ENCODE results near the gene OR2V2. TPM values are rescaled to one million over a fixed set of nuclear protein-coding genes. Genes with fewer than 3 reads are reported as not detected.

Gene OR2V2
- total and polyA plus RNA-seq, 8 donors: not detected

- H3K4me1 ChIP-seq: peaks cover 25 to 55% (median 38%) of the 10 kb centered on the region in 4 donors
- H3K36me3 ChIP-seq: no peaks in the 10 kb centered on the region
- 1 to 3% (median 1%) methylated on average over 36 of the region's 36 CpGs for WGBS, 5 donors
- peak; percentile 76 to 87 for DNase-seq
- TF ChIP-seq POLR2A (IDR thresholded peaks at IDR 0.05): no peak
- peak in 2 of 3 donors; percentile 4 to 18 for TF ChIP-seq POLR2AphosphoS5 (IDR thresholded peaks at IDR 0.05)
- TF ChIP-seq CTCF (IDR thresholded peaks at IDR 0.05): no peak
- TF ChIP-seq EP300 (IDR thresholded peaks at IDR 0.05): no peak
- H3K4me3 ChIP-seq: peak overlapping the region; percentile 63 to 77 (median 70)
- H3K9me3 ChIP-seq: no peaks in the 10 kb centered on the region
- peaks cover 0 to 30% (median 10%) of the 10 kb centered on the region in 3 donors for H3K27me3 ChIP-seq
- intact Hi-C loops (cut with DNase I; ENCODE audit: low total_unique reads): no loop called here
- peak overlapping the region; percentile 61 to 90 (median 75) for H3K27ac ChIP-seq
These were observed 60.0 kb downstream of the OR2V2 start for GRCh38 chr5:181207214-181207959.

GRCh38 chr5:181207960-181208253 lies 60.5 kb downstream of the OR2V2 start:
- no peaks in the 10 kb centered on the region for H3K9me3 ChIP-seq
- 40 to 44% (median 42%) methylated on average over 3 of the region's 3 CpGs for WGBS, 5 donors
- H3K27ac ChIP-seq: peak overlapping the region in 4 of 5 donors; percentile 70 to 90 (median 81)
- H3K4me3 ChIP-seq: peak overlapping the region in 1 of 4 donors; percentile 64
- H3K36me3 ChIP-seq: no peaks in the 10 kb centered on the region
- no peak for DNase-seq
- intact Hi-C loops (cut with DNase I; ENCODE audit: low total_unique reads): no loop called here
- TF ChIP-seq CTCF (IDR thresholded peaks at IDR 0.05) (no peak), EP300 (IDR thresholded peaks at IDR 0.05) (no peak), POLR2A (IDR thresholded peaks at IDR 0.05) (no peak), POLR2AphosphoS5 (IDR thresholded peaks at IDR 0.05) (no peak)
- peaks cover 0 to 30% (median 10%) of the 10 kb centered on the region in 3 donors for H3K27me3 ChIP-seq
- peaks cover 25 to 52% (median 38%) of the 10 kb centered on the region in 4 donors for H3K4me1 ChIP-seq

Other genes with a start within 250 kb of the OR2V2 start
- 10 to 100 TPM in 2 of 5 donors, 1 to 10 TPM in 3; 2.2 to 22.0 (median 7.0) TPM for gene BTNL8, start 248.4 kb upstream of the OR2V2 start, total RNA-seq
- 1 to 10 TPM in 1 of 3 donors, under 1 TPM in 2; 0.76 to 1.3 (median 0.80) TPM for gene BTNL8, start 248.4 kb upstream of the OR2V2 start, polyA plus RNA-seq
- gene BTNL3, start 158.7 kb upstream of the OR2V2 start, total RNA-seq: 10 to 100 TPM in 1 of 5 donors, 1 to 10 TPM in 1, under 1 TPM in 1, not detected in 2; 0.58 to 10.5 (median 2.2) TPM
- gene BTNL3, start 158.7 kb upstream of the OR2V2 start, polyA plus RNA-seq: under 1 TPM; 0.31 to 0.61 (median 0.33) TPM
- 100 to 1,000 TPM in 1 of 5 donors, 10 to 100 TPM in 3, 1 to 10 TPM in 1; 3.5 to 108 (median 14.1) TPM for gene BTNL9, start 107.3 kb upstream of the OR2V2 start, total RNA-seq
- gene BTNL9, start 107.3 kb upstream of the OR2V2 start, polyA plus RNA-seq: 1 to 10 TPM; 3.8 to 8.7 (median 5.7) TPM
- not detected for gene OR2V1, start 16.4 kb upstream of the OR2V2 start, total RNA-seq
- gene OR2V1, start 16.4 kb upstream of the OR2V2 start, polyA plus RNA-seq: not detected
- 1 to 10 TPM in 3 of 5 donors, under 1 TPM in 1, not detected in 1; 0.45 to 7.5 (median 3.4) TPM for gene TRIM7, start 57.6 kb downstream of the OR2V2 start, total RNA-seq
- 10 to 100 TPM in 1 of 3 donors, 1 to 10 TPM in 1, under 1 TPM in 1; 0.93 to 20.4 (median 3.4) TPM for gene TRIM7, start 57.6 kb downstream of the OR2V2 start, polyA plus RNA-seq
- 10 to 100 TPM in 4 of 5 donors, 1 to 10 TPM in 1; 2.3 to 70.4 (median 10.3) TPM for gene TRIM41, start 75.7 kb downstream of the OR2V2 start, total RNA-seq
- 10 to 100 TPM; 13.8 to 26.1 (median 18.2) TPM for gene TRIM41, start 75.7 kb downstream of the OR2V2 start, polyA plus RNA-seq
- 1,000 to 10,000 TPM in 3 of 5 donors, 100 to 1,000 TPM in 2; 814 to 2,131 (median 1,334) TPM for gene RACK1, start 96.3 kb downstream of the OR2V2 start, total RNA-seq
- 1,000 to 10,000 TPM; 2,190 to 3,034 (median 2,228) TPM for gene RACK1, start 96.3 kb downstream of the OR2V2 start, polyA plus RNA-seq
- 10 to 100 TPM; 11.9 to 29.9 (median 14.3) TPM for gene TRIM52, start 113.6 kb downstream of the OR2V2 start, total RNA-seq
- gene TRIM52, start 113.6 kb downstream of the OR2V2 start, polyA plus RNA-seq: 1 to 10 TPM; 3.8 to 8.1 (median 3.9) TPM
- gene OR4F3, start 219.7 kb downstream of the OR2V2 start, total RNA-seq: not detected
- not detected for gene OR4F3, start 219.7 kb downstream of the OR2V2 start, polyA plus RNA-seq